Esophagus mucosa (tissue), 1 donor: ENCODE data around the gene PRIM1. TPM values are rescaled to one million over a fixed set of nuclear protein-coding genes. Genes with fewer than 3 reads are reported as not detected.
A peak's percentile ranks its signal among the peaks of the same experiment; 100 is the strongest.
"Not testable (repeated sequence)": the region's sequence is repeated elsewhere in the genome, so short reads cannot be mapped to it uniquely, and the experiment has no call there.

Experiments used
- ATAC-seq: fragments of 200-7000 bp; cut with Tn5 transposase; one replicate; pipeline ENCODE4 v1.9.1; 2020
- total RNA-seq: library from RNA; stranded (reverse); gene quantifications from one replicate; pipeline ENCODE4 v1.2.4, GENCODE V29; 2023
- donor health status: DM: yes; HTN: yes; CAD: no.

PRIM1 gene
- total RNA-seq, 1 donor from 2014 or later, result 8.1 TPM

GRCh38 chr12:56716933-56717880, 34.9 kb downstream of the PRIM1 start:
- ATAC-seq, result no peak

GRCh38 chr12:56716458-56716857, 35.7 kb downstream of the PRIM1 start:
- ATAC-seq, result no peak

- no peak for ATAC-seq
Measured at GRCh38 chr12:56715798-56716197, 36.3 kb downstream of the PRIM1 start.

- ATAC-seq, result no peak
Measured at GRCh38 chr12:56714431-56714929, 37.6 kb downstream of the PRIM1 start.

- no peak for ATAC-seq
Measured at GRCh38 chr12:56713345-56713744, 38.8 kb downstream of the PRIM1 start.

- ATAC-seq, result peak; percentile 26
Measured at GRCh38 chr12:56709759-56710376, 42.3 kb downstream of the PRIM1 start.

- not testable (repeated sequence) for ATAC-seq
Measured at GRCh38 chr12:56704522-56704921, 47.6 kb downstream of the PRIM1 start.

- ATAC-seq, result no peak
Measured at GRCh38 chr12:56699020-56699661, 53.0 kb downstream of the PRIM1 start.

- ATAC-seq, result no peak
Measured at GRCh38 chr12:56695327-56696101, 56.6 kb downstream of the PRIM1 start.

GRCh38 chr12:56694161-56694560, 58.0 kb downstream of the PRIM1 start:
- ATAC-seq, result peak; percentile 5

- ATAC-seq, result no peak
Measured at GRCh38 chr12:56688846-56689109, 63.3 kb downstream of the PRIM1 start.

GRCh38 chr12:56688129-56688845, 63.8 kb downstream of the PRIM1 start, which contains the start of gene PTGES3:
Gene PTGES3 (minus strand): TSS chr12:56688284. CDS start chr12:56687999, 285 bp downstream.
- ATAC-seq, result peak; percentile 95

- ATAC-seq, result peak; percentile 49
Measured at GRCh38 chr12:56687223-56688128, 64.6 kb downstream of the PRIM1 start.

- no peak for ATAC-seq
Measured at GRCh38 chr12:56684745-56685359, 67.3 kb downstream of the PRIM1 start.

GRCh38 chr12:56682323-56682722, 69.8 kb downstream of the PRIM1 start:
- no peak for ATAC-seq

Other genes starting within 250 kb of the PRIM1 start
- 11.3 TPM for gene RBMS2, start 230.5 kb downstream of the PRIM1 start, total RNA-seq
- gene BAZ2A, start 122.0 kb downstream of the PRIM1 start, total RNA-seq, result 49.9 TPM
- gene ATP5F1B, start 106.3 kb downstream of the PRIM1 start, total RNA-seq, result 674 TPM
- 153 TPM for gene PTGES3, start 64.0 kb downstream of the PRIM1 start, total RNA-seq
- gene NACA, start 27.0 kb downstream of the PRIM1 start, total RNA-seq, result 786 TPM
- 2.4 TPM for gene HSD17B6, start 11.0 kb upstream of the PRIM1 start, total RNA-seq
- gene SDR9C7, start 182.1 kb upstream of the PRIM1 start, total RNA-seq, result 26.0 TPM
- 2.4 TPM for gene RDH16, start 205.3 kb upstream of the PRIM1 start, total RNA-seq